C4-2B (cell line): ENCODE data around the gene KCNAB2.

ENCODE experiments used
- ZFX ChIP-seq: fragments of 450-650 bp; IDR thresholded peaks from 2 replicates; pipeline ENCODE4 v1.6.1; 2017
- TF ChIP-seq, protein P1 (sequence below): fragments of 450-650 bp; conservative IDR thresholded peaks from 2 replicates; pipeline ENCODE4 v1.5.1; 2017; ENCODE audit warnings: mild to moderate bottlenecking

- TF ChIP-seq, protein P1, sequence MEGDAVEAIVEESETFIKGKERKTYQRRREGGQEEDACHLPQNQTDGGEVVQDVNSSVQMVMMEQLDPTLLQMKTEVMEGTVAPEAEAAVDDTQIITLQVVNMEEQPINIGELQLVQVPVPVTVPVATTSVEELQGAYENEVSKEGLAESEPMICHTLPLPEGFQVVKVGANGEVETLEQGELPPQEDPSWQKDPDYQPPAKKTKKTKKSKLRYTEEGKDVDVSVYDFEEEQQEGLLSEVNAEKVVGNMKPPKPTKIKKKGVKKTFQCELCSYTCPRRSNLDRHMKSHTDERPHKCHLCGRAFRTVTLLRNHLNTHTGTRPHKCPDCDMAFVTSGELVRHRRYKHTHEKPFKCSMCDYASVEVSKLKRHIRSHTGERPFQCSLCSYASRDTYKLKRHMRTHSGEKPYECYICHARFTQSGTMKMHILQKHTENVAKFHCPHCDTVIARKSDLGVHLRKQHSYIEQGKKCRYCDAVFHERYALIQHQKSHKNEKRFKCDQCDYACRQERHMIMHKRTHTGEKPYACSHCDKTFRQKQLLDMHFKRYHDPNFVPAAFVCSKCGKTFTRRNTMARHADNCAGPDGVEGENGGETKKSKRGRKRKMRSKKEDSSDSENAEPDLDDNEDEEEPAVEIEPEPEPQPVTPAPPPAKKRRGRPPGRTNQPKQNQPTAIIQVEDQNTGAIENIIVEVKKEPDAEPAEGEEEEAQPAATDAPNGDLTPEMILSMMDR, result no peak
- no peak for TF ChIP-seq ZFX
These were observed 46.1 kb downstream of the KCNAB2 start for GRCh38 chr1:6091823-6092109.
